Urinary bladder (tissue), 4 donors: ENCODE measurements around the gene CYFIP1. TPM values are rescaled to one million over a fixed set of nuclear protein-coding genes. Genes with fewer than 3 reads are reported as not detected.

Experiments used
- DNase-seq: peaks from one replicate; pipeline ENCODE4 v3.0.0-alpha.2; 2015; ENCODE audit errors: extremely low spot score
- H3K27ac ChIP-seq: one replicate; pipeline ENCODE4 v1.5.1; 2013; ENCODE audit warnings: low read depth, mild to moderate bottlenecking, moderate library complexity
- H3K36me3 ChIP-seq: one replicate; pipeline ENCODE4 v1.6.1; 2013; ENCODE audit warnings: mild to moderate bottlenecking, moderate library complexity; ENCODE audit not compliant: insufficient read depth
- H3K4me1 ChIP-seq: one replicate; pipeline ENCODE4 v1.6.1; 2013; ENCODE audit warnings: mild to moderate bottlenecking, moderate library complexity; ENCODE audit not compliant: insufficient read depth
- H3K4me3 ChIP-seq: one replicate; pipeline ENCODE4 v1.5.1; 2013; ENCODE audit warnings: low read depth, low read length
- WGBS: extraction: QIAGEN DNeasy Blood & Tissue Kit; methylation state at CpG from one replicate; pipeline ENCODE4 v1.1.7; 2013; 5-methylcytosine and 5-hydroxymethylcytosine counted together
- polyA plus RNA-seq: library from polyadenylated mRNA; stranded (reverse); fragments of 200-250 nt; gene quantifications from one replicate; pipeline ENCODE4 v1.2.3, GENCODE V29; 2013
- total RNA-seq: library from RNA; depleted of rRNA; stranded (reverse); fragments of >200 nt; gene quantifications from one replicate; pipeline ENCODE4 v1.2.3, GENCODE V29; 2014
- donor health status: healthy with polysubstance abuse.
- donor health status: healthy.

The CYFIP1 gene
- total and polyA plus RNA-seq, 2 donors, result 49.6 to 85.0 TPM

GRCh38 chr15:22891426-22892210 lies 88.5 kb downstream of the CYFIP1 start:
- DNase-seq, result no peak
- H3K36me3 ChIP-seq, result no peaks in the 10 kb centered on the region
- no peak overlapping the region for H3K4me3 ChIP-seq
- WGBS, result 89% methylated on average over 33 of the region's 33 CpGs
- H3K4me1 ChIP-seq, result no peaks in the 10 kb centered on the region
- no peak overlapping the region for H3K27ac ChIP-seq

GRCh38 chr15:22890296-22890695 lies 89.9 kb downstream of the CYFIP1 start:
- no peak overlapping the region for H3K27ac ChIP-seq
- no peak overlapping the region for H3K4me3 ChIP-seq
- 97% methylated on average over 11 of the region's 11 CpGs for WGBS
- no peaks in the 10 kb centered on the region for H3K4me1 ChIP-seq
- no peak for DNase-seq
- H3K36me3 ChIP-seq, result no peaks in the 10 kb centered on the region

GRCh38 chr15:22889146-22889818 lies 90.9 kb downstream of the CYFIP1 start:
- Histone ChIP-seq H3K36me3 (no peaks in the 10 kb centered on the region), H3K27ac (no peak overlapping the region), H3K4me3 (no peak overlapping the region), H3K4me1 (no peaks in the 10 kb centered on the region)
- 93% methylated on average over 14 of the region's 14 CpGs for WGBS
- no peak for DNase-seq

- WGBS, result 86% methylated on average over 9 of the region's 9 CpGs
- no peak for DNase-seq
- no peak overlapping the region for H3K4me3 ChIP-seq
- H3K27ac ChIP-seq, result no peak overlapping the region
- H3K4me1 ChIP-seq, result no peaks in the 10 kb centered on the region
- H3K36me3 ChIP-seq, result no peaks in the 10 kb centered on the region
These were observed 91.9 kb downstream of the CYFIP1 start for GRCh38 chr15:22888120-22888859.

GRCh38 chr15:22887157-22887951 lies 92.8 kb downstream of the CYFIP1 start:
- DNase-seq, result no peak
- H3K27ac ChIP-seq, result no peak overlapping the region
- H3K36me3 ChIP-seq, result no peaks in the 10 kb centered on the region
- WGBS, result 84% methylated on average over 14 of the region's 14 CpGs
- no peaks in the 10 kb centered on the region for H3K4me1 ChIP-seq
- H3K4me3 ChIP-seq, result no peak overlapping the region

GRCh38 chr15:22885120-22885519 lies 95.0 kb downstream of the CYFIP1 start:
- Histone ChIP-seq H3K36me3 (peaks cover 4% of the 10 kb centered on the region), H3K4me3 (no peak overlapping the region), H3K4me1 (no peaks in the 10 kb centered on the region), H3K27ac (no peak overlapping the region)
- 95% methylated on average over 6 of the region's 6 CpGs for WGBS
- no peak for DNase-seq

GRCh38 chr15:22884344-22884743 lies 95.8 kb downstream of the CYFIP1 start:
- WGBS, result 62% methylated on average over 1 of the region's 1 CpG
- Histone ChIP-seq H3K4me3 (no peak overlapping the region), H3K36me3 (peaks cover 4% of the 10 kb centered on the region)

GRCh38 chr15:22883196-22883595 lies 97.0 kb downstream of the CYFIP1 start:
- H3K36me3 ChIP-seq, result peaks cover 4% of the 10 kb centered on the region
- no peaks in the 10 kb centered on the region for H3K4me1 ChIP-seq
- H3K4me3 ChIP-seq, result no peak overlapping the region
- H3K27ac ChIP-seq, result no peak overlapping the region
- 97% methylated on average over 13 of the region's 13 CpGs for WGBS
- DNase-seq, result no peak

More at GRCh38 chr15:22884344-22884743, 95.8 kb downstream of the CYFIP1 start:
- Histone ChIP-seq H3K27ac (no peak overlapping the region), H3K4me1 (no peaks in the 10 kb centered on the region)
- no peak for DNase-seq

- H3K4me1 ChIP-seq, result no peaks in the 10 kb centered on the region
- peaks cover 4% of the 10 kb centered on the region for H3K36me3 ChIP-seq
- H3K27ac ChIP-seq, result no peak overlapping the region
- WGBS, result 97% methylated on average over 25 of the region's 25 CpGs
- DNase-seq, result no peak
- no peak overlapping the region for H3K4me3 ChIP-seq
These were observed 98.3 kb downstream of the CYFIP1 start for GRCh38 chr15:22881739-22882440.

- Histone ChIP-seq H3K27ac (no peak overlapping the region), H3K36me3 (peaks cover 6% of the 10 kb centered on the region), H3K4me1 (no peaks in the 10 kb centered on the region), H3K4me3 (no peak overlapping the region)
- WGBS, result 92% methylated on average over 19 of the region's 19 CpGs
- no peak for DNase-seq
These were observed 99.0 kb downstream of the CYFIP1 start for GRCh38 chr15:22880981-22881738.

- no peak overlapping the region for H3K27ac ChIP-seq
- no peak overlapping the region for H3K4me3 ChIP-seq
- 93% methylated on average over 33 of the region's 33 CpGs for WGBS
- peaks cover 6% of the 10 kb centered on the region for H3K36me3 ChIP-seq
- no peaks in the 10 kb centered on the region for H3K4me1 ChIP-seq
- no peak for DNase-seq
These were observed 99.8 kb downstream of the CYFIP1 start for GRCh38 chr15:22880068-22880980.
